ENCODE results near the gene EIF4B. TPM values are rescaled to one million over a fixed set of nuclear protein-coding genes. Genes with fewer than 3 reads are reported as not detected.
"Not testable (repeated sequence)": the region's sequence is repeated elsewhere in the genome, so short reads cannot be mapped to it uniquely, and the experiment has no call there.

The EIF4B gene
- polyA plus RNA-seq, 3 donors: 216 to 308 (median 253) TPM

DNA sequence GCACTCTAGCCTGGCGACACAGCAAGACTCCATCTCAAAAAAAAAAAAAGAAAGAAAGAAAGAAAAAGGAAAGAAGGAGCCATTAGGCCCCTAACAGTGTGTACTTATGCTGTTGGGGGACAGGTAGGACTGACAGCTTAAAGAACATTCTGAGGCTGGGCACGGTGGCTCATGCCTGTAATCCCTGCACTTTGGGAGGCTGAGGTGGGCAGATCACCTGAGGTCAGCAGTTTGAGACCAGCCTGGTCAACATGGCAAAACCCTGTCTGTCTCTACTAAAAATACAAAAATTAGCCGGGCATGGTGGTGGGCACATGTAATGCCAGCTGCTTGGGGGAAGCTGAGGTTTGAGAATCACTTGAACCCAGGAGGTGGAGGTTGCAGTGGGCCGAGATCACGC, 14.0 kb upstream of the EIF4B start:
- WGBS, 3 donors: 95 to 98% (median 96%) methylated on average over 5 of the region's 5 CpGs
- not testable (repeated sequence) for H3K27ac ChIP-seq (ENCODE audit: low read depth, low read length)

DNA sequence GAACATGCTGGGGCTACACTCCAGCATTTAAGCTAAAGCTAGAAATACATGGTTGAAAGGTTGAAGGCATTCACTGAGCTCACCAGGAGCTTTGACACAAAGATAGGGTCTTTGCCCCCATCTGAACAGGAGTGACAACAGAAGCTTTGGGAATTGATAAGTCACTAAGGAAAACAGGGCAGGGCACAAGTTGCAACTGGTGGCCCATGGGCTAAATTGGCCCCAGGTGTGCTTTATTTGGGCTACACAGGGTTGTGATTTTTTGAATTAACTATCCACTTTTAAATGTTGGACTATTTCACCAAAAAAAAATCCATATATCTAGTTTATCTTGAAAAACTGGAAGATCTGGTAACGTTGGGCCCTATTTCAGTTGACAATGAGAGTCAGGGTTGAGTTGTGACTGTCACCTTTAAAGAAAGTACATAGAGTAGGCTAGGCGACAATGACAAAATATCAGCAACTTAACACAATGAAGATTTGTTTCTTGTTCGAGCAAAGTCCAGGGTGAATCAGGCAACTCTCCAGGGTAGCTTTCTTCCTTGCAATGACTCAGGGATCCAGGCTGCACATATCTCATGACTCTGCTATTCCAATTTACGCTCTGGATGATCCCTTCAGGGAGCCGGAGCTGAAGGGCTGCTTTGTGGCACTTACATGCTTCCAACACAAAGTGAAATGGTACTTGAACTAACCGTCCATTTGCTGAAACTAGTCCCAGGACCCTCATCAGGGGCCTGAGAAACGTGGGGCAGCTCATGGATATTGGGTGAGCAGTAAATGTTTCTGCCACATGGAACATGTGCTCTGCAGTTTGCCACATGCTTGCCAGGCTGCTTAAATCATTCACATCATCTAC, 13.3 kb upstream of the EIF4B start:
- no peak overlapping the region for H3K27ac ChIP-seq (ENCODE audit: low read depth, low read length)
- WGBS, 3 donors: 45 to 83% (median 82%) methylated on average over 7 of the region's 7 CpGs

DNA sequence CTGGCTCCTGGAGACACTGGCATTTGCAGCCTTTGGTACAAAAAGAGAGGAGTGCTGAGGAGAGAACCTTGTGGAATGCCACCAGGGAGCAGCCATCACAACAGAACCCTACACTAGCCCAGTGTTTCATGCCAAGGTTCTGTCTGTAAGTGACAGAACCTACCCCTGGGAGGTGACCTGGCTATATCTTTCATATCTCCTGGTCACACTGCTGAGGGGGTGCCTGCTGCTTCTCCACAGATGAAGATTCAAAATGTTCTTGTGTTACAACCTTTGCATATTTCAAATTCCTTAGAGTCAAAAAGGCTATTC, 12.7 kb upstream of the EIF4B start:
- no peak overlapping the region for H3K27ac ChIP-seq (ENCODE audit: low read depth, low read length)

DNA sequence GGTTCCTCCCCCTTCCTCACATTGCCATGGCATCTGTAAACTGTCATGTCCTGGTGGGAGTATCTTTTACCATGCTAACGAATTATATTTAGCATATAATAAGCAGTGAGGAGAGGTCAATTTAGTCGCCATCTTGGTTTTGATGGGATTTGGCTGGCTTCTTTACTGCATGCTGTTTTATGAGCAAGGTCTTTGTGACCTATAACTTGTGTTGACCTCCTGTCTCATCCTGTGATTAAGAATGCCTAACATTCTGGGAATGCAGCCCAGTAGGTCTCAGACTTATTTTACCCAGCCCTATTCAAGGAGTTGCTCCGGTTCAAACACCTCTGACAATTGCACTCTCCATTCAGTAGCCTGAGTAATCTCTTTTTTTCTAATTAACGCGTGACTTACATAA, 2.1 kb upstream of the EIF4B start:
- WGBS, 3 donors: 55 to 72% (median 61%) methylated on average over 5 of the region's 5 CpGs
- no peak overlapping the region for H3K27ac ChIP-seq (ENCODE audit: low read depth, low read length)

DNA sequence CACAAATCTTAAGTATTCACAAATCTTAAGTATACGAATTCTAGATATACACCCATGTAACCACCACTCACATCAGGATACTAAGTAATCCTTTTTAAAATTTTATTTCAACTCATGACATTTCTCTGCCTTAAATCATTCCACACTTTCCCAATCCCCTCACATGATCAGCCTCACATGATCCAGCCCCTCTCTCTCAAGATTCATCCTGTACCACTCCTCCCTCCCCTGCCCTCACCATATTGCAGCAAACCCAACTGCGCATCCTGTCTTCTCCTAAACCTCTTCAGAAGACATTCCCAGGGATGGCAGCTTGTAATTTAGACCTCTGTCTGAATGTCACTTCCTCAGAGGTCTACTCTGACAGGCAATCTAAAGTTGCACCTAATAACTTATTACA, 1.7 kb upstream of the EIF4B start:
- WGBS, 3 donors: 82 to 93% (median 84%) methylated on average over 2 of the region's 2 CpGs

DNA sequence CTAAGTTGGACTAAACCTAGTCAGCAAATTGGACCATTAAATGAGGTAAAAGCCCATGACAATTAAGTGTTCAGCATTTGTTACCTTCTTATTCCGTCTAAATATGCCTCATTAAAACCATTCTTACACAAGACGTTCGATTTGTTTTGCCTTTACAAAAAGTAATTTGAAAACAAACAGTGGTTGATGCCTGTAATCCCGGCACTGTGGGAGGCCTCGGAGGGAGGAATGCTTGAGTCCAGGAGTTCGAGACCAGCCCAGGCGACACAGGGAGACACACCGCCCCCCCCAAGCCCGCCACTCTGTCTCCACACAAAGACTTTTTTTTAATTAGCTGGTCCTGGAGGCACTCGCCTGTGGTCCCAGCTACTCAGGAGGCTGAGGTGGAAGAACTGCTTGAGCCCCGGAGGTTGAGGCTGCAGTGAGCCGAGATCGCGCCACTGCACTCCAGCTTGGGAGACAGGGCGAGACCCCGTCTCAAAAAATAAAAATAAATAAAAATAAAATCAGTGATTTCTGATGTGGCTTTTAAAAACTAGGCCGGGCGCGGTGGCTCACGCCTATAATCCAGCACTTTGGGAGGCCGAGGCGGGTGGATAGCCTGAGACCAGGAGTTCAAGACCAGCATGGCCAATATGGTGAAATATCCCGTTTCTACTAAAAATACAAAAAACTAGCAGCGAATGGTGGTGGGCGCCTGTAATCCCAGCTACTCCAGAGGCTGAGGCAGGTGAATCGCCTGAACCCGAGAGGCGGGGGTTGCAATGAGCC, 856 bp upstream of the EIF4B start:
- H3K27ac ChIP-seq (ENCODE audit: low read depth, low read length): no peak overlapping the region
- WGBS, 3 donors: 12 to 22% (median 20%) methylated on average over 28 of the region's 28 CpGs

More for the DNA sequence above, 1.7 kb upstream of the EIF4B start:
- no peak overlapping the region for H3K27ac ChIP-seq (ENCODE audit: low read depth, low read length)

DNA sequence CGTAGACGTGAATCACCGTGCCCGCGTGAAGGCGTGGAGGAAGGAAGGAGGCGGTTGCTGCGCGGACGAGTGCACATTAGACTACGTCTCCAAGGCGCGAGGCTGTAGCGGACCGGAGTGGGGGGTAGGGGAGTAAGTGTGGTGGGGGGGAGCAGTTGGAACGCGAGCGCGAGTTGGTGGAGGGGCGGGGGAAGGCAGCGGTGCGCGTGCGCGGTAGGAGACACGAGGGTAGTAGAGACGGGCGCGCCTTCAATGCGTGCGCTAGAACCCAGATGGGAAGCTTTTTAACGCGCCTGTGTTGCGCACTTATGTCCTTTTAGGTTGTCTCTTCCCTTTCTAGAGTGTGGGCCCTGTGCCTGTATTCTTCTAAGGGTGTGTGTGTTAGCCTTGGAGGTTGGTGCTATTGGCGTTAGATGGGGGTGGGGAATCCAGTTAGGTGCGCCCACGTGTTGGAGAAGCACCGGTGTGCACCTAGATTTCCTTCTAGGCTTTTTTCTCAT, 604 bp downstream of the EIF4B start:
- no peak overlapping the region for H3K27ac ChIP-seq (ENCODE audit: low read depth, low read length)
- 0% methylated on average over 38 of the region's 38 CpGs for WGBS, 3 donors

DNA sequence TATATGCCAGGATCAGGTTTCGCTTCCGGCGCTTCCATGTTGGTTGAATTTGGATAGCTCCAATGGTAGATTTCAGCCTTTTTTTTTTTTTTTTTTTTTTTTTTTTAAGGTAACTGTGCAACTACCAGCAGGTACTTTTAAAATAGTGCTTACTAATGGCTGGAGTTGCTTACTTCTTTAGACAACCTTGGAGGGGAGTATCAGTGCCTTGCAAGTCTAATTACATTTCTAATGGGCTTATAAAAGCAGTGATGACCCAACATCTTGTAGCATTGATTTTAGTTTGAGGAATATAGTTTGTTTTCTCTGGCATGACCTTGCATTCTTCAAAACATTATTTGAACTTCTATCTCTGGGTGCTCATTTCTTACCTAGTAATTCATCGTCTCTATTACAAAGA, 1.1 kb downstream of the EIF4B start:
- no peak overlapping the region for H3K27ac ChIP-seq (ENCODE audit: low read depth, low read length)
- 17 to 34% (median 31%) methylated on average over 4 of the region's 4 CpGs for WGBS, 3 donors

DNA sequence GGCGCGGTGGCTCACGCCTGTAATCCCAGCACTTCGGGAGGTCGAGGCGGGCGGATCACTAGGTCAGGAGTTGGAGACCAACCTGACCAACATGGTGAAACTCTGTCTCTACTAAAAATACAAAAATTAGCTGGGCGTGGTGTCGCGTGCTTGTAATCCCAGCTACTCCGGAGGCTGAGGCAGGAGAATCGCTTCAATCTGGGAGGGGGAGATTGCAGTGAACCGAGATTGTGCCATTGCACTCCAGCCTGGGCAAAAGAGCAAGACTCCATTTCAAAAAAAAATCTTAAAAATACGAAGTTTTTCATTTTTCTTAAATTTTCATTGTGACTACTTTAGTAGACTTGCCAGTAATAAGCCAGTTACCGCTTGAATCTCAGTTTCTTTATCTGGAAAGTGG, 2.5 kb downstream of the EIF4B start:
- whole genome bisulfite sequencing, 3 donors: 80 to 91% (median 90%) methylated on average over 15 of the region's 15 CpGs

DNA sequence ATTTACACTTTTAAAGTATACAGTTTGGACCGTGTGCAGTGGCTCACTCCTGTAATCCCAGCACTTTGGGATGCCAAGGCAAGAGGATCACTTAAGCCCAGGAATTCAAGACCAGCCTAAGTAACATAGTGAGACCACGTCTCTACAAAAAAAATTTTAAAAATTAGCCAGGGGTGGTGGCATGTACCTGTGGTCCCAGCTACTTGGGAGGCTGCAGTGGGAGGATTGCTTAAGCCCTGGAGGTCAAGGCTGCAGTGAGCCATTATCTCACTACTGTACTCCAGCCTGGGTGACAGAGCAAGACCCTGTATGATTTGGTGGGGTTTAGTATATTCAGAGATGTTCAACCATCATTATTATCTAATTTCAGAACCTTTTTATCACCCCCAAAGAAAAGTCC, 4.7 kb downstream of the EIF4B start:
- 61 to 84% (median 80%) methylated on average over 2 of the region's 2 CpGs for WGBS, 3 donors
- H3K27ac ChIP-seq (ENCODE audit: low read depth, low read length): no peak overlapping the region

More for the DNA sequence above, 2.5 kb downstream of the EIF4B start:
- not testable (repeated sequence) for H3K27ac ChIP-seq (ENCODE audit: low read depth, low read length)

DNA sequence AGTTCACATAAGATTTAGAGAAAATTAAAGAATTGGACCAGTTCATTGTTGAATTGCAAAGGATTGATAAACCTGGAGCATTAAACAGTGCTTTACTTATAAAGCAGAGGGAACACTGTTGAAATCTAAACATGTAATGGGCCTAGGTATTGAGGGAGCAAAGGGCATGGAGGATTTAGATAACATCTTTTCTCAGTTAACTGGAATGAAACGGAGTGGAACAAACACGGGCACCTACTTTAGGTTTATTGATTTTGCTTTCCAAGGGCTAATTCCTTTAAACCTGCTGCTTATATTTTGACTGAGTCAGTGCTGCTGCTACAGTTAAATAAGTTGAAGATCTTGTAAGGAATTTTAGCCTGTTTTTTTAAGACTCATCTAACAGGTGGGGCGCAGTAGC, 5.6 kb downstream of the EIF4B start:
- WGBS, 3 donors: 40 to 86% (median 83%) methylated on average over 3 of the region's 3 CpGs
- no peak overlapping the region for H3K27ac ChIP-seq (ENCODE audit: low read depth, low read length)

DNA sequence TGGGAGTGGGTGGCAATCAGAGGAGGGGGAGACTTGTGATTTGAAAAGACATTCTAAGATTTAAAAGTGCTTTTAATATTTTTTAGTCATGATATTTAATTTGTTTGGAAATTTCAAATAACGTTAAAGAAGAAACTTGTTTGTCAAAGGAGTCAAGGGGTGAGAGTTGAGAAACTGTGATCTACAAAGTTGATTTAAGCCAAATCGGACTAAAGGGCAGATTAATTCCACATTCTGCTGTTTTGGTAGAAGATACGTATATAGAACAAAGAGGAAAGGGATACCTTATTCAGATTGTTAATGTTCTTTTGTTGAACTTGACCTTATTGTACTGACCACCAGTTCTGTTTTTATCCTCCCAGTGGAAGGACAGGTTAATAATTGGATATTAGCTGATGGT, 6.7 kb downstream of the EIF4B start:
- no peak overlapping the region for H3K27ac ChIP-seq (ENCODE audit: low read depth, low read length)
- 73 to 84% (median 74%) methylated on average over 3 of the region's 3 CpGs for WGBS, 3 donors

DNA sequence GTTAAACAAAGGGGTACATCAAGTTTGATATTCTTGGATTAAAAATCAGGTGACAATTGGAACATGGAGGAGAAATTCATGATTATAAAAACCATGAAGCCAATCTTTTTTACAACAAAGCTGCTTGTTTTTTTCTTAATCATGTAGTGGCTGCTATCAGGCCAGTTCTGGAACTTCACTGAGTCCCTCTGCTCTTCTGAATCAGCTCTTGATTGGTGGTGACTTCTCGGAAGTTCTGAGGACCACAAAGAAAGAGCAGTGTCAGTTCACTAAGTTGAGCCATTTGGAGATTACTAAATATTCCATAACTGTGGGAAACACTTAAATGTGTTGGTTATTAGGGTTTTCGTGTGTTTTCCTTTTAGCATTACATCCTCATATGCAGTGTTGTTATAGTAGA, 8.5 kb downstream of the EIF4B start:
- no peak overlapping the region for H3K27ac ChIP-seq (ENCODE audit: low read depth, low read length)

DNA sequence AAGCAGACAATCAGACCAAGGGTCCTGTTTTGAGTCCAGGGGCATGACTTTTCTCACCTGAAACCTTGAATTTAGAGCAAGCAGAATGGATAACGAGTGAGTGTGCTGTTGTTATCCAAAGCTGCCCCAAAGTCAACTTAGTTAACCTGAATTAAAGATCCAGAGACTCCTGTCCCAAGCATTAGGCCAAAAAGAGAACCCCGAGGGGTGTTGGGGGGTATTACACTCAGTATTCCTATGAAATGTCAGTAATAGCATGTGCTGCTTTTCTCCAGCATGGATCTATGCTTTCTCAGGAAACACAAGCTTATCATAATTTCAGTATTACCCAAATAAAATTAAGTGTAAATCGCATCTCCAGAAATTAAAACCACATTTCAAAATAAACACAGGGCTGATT, 19.0 kb downstream of the EIF4B start:
- 82 to 89% (median 88%) methylated on average over 3 of the region's 3 CpGs for WGBS, 3 donors
- H3K27ac ChIP-seq (ENCODE audit: low read depth, low read length): no peak overlapping the region

More for the DNA sequence above, 8.5 kb downstream of the EIF4B start:
- 76 to 87% (median 83%) methylated on average over 2 of the region's 2 CpGs for WGBS, 3 donors

DNA sequence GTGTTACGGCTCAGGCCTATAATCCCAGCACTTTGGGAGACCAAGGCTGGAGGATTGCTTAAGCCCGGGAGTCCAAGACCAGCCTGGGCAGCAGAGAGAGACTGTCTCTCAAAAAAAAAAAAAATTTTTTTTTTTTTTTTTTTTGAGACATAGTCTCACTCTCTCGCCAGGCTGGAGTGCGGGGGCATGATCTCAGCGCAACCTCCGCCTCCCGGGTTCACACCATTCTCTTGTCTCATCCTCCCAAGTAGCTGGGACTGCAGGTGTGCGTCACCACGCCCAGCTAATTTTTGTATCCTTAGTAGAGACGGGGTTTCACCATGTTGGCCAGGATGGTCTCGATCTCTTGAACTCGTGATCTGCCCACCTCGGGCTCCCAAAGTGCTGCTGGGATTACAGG, 20.8 kb downstream of the EIF4B start:
- H3K27ac ChIP-seq (ENCODE audit: low read depth, low read length): not testable (repeated sequence)
- 87 to 91% (median 89%) methylated on average over 13 of the region's 13 CpGs for WGBS, 3 donors

DNA sequence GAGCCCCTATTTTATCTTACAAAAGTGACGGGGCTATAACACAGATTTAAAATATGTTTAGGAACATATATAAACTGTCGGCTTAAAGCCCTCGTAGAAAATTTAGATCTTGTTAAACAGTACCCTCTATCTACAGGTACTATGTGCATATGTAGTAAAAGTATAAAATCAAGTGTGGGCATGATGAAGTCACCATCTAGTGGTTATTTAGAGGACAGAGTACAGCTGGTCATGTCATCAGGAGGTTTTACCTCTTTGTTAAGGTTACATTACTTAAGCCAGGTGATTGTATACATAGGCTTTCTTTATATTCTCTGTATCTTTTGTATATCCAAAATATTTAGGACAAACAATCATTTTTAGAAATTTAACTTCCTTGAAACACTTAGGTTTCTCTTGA, 25.4 kb downstream of the EIF4B start:
- no peak overlapping the region for H3K27ac ChIP-seq (ENCODE audit: low read depth, low read length)
- WGBS, 3 donors: 86 to 89% (median 88%) methylated on average over 3 of the region's 3 CpGs

DNA sequence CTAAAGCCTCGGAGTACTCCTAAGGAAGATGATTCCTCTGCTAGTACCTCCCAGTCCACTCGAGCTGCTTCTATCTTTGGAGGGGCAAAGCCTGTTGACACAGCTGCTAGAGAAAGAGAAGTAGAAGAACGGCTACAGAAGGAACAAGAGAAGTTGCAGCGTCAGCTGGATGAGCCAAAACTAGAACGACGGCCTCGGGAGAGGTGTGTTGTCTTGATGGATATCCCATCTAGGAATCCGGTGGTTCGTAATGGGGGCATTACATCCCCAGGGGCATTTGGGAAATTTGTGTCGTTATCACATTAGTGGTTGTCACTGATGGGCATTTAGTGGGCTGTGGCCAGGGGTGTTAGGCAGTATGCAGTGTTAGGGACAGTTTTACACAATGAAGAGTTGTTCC, 27.6 kb downstream of the EIF4B start:
- H3K27ac ChIP-seq (ENCODE audit: low read depth, low read length): not testable (repeated sequence)
- 64 to 78% (median 67%) methylated on average over 9 to 10 of the region's 10 CpGs for WGBS, 3 donors

DNA sequence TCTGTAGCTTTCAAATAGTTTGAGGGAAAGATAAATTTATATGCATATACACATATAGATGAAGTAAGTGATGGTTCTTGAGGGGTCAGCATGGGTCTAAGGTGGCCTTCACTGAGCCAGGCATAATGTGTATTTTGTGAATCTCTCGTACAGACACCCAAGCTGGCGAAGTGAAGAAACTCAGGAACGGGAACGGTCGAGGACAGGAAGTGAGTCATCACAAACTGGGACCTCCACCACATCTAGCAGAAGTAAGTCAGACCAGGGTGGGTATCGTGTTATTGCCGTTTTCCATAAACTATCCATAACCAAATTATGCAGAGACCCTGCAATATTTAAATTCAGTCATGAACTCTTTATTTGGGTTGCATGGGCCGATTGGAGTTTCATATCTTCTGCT, 28.2 kb downstream of the EIF4B start:
- 49 to 81% (median 59%) methylated on average over 8 of the region's 8 CpGs for WGBS, 3 donors
- no peak overlapping the region for H3K27ac ChIP-seq (ENCODE audit: low read depth, low read length)

DNA sequence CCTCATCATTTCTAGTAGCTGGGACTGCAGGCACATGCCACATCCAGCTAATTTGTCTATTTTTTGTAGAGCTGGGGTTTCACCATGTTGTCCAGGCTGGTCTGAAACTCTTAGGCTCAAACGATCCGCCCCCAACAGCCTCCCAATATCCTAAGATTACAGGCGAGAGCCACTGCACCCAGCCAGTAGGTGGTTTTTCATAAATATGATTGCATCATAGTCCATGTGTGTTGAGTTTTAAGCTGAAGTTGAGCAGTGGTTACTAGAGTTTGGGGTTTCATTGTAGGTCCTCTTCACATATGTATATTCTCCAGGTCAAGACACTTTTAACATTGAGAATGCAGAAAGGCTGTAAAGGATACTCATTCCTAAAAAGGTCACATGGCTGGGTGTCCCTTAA, 30.5 kb downstream of the EIF4B start:
- WGBS, 3 donors: 71 to 82% (median 76%) methylated on average over 3 of the region's 3 CpGs

DNA sequence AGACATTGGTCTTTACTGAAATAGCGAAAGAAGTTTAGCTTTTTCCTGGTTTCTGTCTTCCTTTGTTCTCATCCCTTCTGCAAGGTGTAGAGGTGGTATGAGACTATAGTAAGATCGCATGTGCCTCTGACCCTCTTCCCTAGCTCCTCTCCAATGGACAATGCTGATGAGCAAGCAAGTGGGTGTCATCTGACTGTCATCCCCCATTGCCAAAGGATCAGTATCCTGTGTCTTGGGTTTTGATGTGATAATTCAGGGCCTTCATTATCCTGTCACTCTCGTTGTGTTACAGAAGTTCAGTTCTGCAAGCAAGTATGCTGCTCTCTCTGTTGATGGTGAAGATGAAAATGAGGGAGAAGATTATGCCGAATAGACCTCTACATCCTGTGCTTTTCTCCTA, 33.6 kb downstream of the EIF4B start:
- WGBS, 3 donors: 79 to 81% (median 81%) methylated on average over 3 to 4 of the region's 4 CpGs
- H3K27ac ChIP-seq (ENCODE audit: low read depth, low read length): no peak overlapping the region

More for the DNA sequence above, 30.5 kb downstream of the EIF4B start:
- H3K27ac ChIP-seq (ENCODE audit: low read depth, low read length): no peak overlapping the region

Data from adipose tissue (tissue), 3 donors.